Choroid plexus epithelial cell (primary cell): ENCODE data around the gene SLC38A10.

Experiments used
- DNase-seq: peaks from one replicate; pipeline ENCODE4 v3.0.0-alpha.2; 2010; ENCODE audit warnings: low read depth
- H3K4me3 ChIP-seq: 2 replicates; pipeline ENCODE4 v1.5.1; 2011; ENCODE audit warnings: low read depth, mild to moderate bottlenecking, control low read depth, low read length, moderate library complexity
- TF ChIP-seq, protein P1 (sequence below): conservative IDR thresholded peaks from 2 replicates; pipeline ENCODE4 v1.5.1; 2011; ENCODE audit warnings: low read depth, mild to moderate bottlenecking, control low read depth, inconsistent platforms, low read length, moderate library complexity

Gene SLC38A10

GRCh38 chr17:81324177-81324850 lies 29.2 kb upstream of the SLC38A10 start:
- H3K4me3 ChIP-seq = no peak overlapping the region
- DNase-seq = no peak

DNA sequence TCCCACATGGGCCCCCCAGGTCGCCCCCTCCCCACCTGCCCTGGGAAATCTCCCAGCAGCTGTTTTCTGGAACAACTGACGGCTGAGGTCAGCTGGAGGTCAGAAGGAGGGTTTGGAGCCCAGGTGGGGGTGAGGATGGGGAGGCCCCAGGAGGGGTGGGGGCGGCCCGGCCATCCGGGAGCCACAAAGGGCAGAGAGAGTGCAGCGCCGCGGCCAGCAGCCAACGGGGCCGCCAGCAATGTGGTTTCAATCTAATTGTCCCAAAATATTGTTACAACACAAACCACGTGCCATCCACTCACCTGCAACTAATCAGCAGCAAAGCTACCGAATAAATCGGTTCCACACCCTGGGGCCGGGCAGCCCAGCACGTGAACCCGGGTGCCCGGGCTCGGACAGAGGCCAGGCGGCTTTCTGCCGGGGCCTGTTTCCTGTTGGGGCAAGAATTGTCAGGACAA lies 28.3 kb upstream of the SLC38A10 start:
- DNase-seq = no peak
- H3K4me3 ChIP-seq = no peak overlapping the region
- TF ChIP-seq, protein P1, sequence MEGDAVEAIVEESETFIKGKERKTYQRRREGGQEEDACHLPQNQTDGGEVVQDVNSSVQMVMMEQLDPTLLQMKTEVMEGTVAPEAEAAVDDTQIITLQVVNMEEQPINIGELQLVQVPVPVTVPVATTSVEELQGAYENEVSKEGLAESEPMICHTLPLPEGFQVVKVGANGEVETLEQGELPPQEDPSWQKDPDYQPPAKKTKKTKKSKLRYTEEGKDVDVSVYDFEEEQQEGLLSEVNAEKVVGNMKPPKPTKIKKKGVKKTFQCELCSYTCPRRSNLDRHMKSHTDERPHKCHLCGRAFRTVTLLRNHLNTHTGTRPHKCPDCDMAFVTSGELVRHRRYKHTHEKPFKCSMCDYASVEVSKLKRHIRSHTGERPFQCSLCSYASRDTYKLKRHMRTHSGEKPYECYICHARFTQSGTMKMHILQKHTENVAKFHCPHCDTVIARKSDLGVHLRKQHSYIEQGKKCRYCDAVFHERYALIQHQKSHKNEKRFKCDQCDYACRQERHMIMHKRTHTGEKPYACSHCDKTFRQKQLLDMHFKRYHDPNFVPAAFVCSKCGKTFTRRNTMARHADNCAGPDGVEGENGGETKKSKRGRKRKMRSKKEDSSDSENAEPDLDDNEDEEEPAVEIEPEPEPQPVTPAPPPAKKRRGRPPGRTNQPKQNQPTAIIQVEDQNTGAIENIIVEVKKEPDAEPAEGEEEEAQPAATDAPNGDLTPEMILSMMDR = no peak

More at GRCh38 chr17:81324177-81324850, 29.2 kb upstream of the SLC38A10 start:
- TF ChIP-seq, protein P1 = no peak

- H3K4me3 ChIP-seq = no peak overlapping the region
- TF ChIP-seq, protein P1 = no peak
- DNase-seq = no peak
Measured at GRCh38 chr17:81323083-81323369, 27.9 kb upstream of the SLC38A10 start.

DNA sequence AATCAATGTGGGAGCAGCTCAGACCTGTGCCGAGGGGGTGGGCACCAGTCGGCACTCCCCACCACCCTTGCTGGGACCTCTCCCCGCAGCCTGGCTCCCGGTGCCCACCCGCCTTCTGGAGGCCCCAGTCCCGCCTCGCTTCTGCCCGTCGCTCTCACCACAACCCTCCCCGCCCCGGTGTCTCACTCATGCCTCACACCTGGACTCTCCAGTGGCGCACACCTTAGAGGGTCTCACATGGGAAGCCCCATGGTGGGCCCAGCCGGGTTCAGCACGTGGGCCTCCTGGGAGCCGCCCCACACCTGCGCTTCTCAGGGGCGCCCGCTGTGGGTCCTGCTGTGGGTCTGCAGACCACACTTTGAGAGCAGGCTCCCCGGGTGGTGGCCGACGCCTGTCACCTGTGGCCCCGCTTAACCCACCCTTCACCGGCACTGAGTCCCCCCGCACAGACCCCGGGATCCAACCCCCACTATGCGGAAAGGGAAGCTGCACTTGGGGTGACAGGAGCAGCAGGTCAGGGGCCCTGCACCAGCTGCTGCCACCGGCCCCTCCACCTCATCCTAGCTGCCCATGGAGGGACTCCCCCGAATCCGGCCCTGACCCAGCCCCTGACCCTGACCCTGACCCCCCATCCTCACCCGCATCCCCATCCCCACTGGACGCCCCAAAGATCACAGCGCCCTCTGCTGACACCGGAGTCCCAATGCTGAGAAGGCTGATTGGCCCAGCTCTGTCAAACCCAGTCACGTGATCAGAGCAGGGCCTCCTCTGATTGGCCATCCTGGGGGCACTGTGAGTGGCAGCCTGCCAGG lies 27.4 kb upstream of the SLC38A10 start:
- TF ChIP-seq, protein P1 = peak; percentile 51
- no peak for DNase-seq
- H3K4me3 ChIP-seq = no peak overlapping the region

DNA sequence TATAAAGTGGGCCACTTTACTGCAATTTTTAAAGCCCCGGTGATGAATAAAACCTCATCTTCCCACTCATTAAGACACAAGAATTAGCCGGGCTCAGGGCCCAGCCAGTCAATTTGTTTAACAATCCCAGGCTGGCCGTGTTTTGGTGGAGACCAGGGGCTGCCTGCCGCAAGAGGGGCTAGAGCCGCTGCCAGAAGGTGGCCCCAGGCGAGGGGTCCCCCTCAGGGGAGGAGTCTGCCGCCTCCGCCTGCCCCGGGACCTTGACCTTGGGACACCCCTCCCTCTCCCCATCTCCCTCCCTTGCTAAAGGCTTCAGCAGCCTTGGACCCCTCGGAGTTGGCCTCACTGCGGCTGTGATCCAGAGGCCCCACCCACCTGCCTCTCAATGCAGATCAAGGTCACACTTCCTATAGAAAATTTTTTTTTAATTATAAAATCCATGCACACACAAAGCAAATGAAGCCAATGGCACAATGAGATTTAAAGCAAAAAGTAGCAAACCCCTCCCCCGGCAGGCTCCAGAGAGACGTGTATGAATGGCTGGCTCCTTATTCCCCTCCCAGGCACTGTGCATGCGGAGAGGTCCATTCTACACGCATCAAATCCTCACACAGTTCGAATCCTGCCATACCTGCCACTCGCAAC lies 23.0 kb upstream of the SLC38A10 start:
- DNase-seq = no peak
- no peak overlapping the region for H3K4me3 ChIP-seq
- TF ChIP-seq, protein P1 = no peak

DNA sequence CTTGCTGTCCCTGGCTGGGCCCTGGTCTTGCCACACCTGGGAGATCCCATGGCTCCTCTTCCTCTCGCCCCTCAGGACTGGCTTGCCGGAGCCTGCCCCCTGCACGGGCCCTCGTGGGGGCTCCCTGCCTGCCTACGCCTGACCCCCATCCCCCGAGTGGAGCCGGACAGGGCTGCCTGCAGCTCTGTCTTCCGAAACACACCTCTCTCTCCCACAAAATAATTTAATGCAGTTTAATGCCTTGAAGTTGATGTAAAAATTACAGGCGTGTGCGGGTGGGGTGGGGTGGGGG lies 22.4 kb upstream of the SLC38A10 start:
- TF ChIP-seq, protein P1 = no peak
- no peak for DNase-seq

GRCh38 chr17:81315885-81316391 lies 20.8 kb upstream of the SLC38A10 start:
- H3K4me3 ChIP-seq = no peak overlapping the region
- TF ChIP-seq, protein P1 = no peak
- DNase-seq = no peak

More for the DNA sequence above, 22.4 kb upstream of the SLC38A10 start:
- no peak overlapping the region for H3K4me3 ChIP-seq
